ENCODE data around the gene ATF7IP2. TPM values are rescaled to one million over a fixed set of nuclear protein-coding genes. Genes with fewer than 3 reads are reported as not detected.

The ATF7IP2 gene
- total and polyA plus RNA-seq, 9 of the 15 experiments (the other 6 are each of a cell fraction or from before 2014, with no cell fraction given), result 131 to 515 (median 196) TPM

DNA sequence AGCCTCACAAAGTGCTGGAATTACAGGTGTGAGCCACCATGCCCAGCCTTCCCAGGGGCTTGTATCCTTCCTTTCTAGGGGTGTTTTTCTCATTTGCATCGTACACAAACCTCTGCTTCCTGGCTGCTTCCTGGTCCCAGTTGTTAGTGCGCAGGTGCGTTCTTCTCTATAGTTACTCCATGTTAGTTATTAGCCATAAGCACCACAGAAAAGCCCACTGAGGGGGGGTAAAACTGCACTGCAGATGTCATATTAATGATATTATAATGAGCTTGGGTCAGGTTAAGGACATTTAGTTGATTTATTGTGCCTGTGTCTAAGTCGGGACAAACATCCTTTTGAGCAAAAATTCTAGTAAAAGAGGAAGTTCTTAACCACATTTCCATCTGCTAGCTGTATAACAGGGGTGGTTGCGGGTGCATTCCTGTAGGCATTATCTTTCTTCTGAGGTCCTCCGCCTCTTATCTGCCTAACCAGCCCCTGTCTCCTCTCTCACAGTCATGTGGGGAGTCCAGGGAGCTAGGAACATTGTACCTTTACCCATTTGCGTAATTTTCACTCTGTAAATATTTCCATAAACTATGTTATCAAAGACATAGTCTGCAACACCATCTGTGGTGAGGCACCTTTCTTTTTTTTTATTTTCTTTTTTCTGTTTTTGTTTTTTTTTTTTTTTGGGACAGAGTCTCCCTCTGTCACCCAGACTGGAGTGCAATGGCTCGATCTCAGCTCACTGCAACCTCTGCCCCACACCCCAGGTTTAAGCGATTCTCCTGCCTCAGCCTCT is 23.6 kb upstream of the ATF7IP2 start (continued):
- TF ChIP-seq, protein P1, sequence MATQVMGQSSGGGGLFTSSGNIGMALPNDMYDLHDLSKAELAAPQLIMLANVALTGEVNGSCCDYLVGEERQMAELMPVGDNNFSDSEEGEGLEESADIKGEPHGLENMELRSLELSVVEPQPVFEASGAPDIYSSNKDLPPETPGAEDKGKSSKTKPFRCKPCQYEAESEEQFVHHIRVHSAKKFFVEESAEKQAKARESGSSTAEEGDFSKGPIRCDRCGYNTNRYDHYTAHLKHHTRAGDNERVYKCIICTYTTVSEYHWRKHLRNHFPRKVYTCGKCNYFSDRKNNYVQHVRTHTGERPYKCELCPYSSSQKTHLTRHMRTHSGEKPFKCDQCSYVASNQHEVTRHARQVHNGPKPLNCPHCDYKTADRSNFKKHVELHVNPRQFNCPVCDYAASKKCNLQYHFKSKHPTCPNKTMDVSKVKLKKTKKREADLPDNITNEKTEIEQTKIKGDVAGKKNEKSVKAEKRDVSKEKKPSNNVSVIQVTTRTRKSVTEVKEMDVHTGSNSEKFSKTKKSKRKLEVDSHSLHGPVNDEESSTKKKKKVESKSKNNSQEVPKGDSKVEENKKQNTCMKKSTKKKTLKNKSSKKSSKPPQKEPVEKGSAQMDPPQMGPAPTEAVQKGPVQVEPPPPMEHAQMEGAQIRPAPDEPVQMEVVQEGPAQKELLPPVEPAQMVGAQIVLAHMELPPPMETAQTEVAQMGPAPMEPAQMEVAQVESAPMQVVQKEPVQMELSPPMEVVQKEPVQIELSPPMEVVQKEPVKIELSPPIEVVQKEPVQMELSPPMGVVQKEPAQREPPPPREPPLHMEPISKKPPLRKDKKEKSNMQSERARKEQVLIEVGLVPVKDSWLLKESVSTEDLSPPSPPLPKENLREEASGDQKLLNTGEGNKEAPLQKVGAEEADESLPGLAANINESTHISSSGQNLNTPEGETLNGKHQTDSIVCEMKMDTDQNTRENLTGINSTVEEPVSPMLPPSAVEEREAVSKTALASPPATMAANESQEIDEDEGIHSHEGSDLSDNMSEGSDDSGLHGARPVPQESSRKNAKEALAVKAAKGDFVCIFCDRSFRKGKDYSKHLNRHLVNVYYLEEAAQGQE (IDR thresholded peaks at IDR 0.05; ENCODE audit: borderline replicate concordance), result peak; percentile 57; the same call in 1 of the 2 replicates
- TF ChIP-seq, protein P1 (CRISPR knock-in tag; IDR thresholded peaks at IDR 0.05; ENCODE audit: low read depth), result 0 out of 2 replicates have a peak, but pooled peaks have one; percentile 44
- no peak for TF ChIP-seq LCOR (CRISPR knock-in tag; IDR thresholded peaks at IDR 0.05)
- peak; percentile 88 for TF ChIP-seq CEBPB (tag; IDR thresholded peaks at IDR 0.05)
- no peak for TF ChIP-seq SAFB (IDR thresholded peaks at IDR 0.05; ENCODE audit: borderline replicate concordance, low read depth, low read length)
- no peak for TF ChIP-seq GTF2F1 (IDR thresholded peaks at IDR 0.05; ENCODE audit: low read depth, low read length)
- 0 out of 2 replicates have a peak, but pooled peaks have one; percentile 54 for TF ChIP-seq TCF7 (IDR thresholded peaks at IDR 0.05; ENCODE audit: borderline replicate concordance)
- peak; percentile 87 for TF ChIP-seq TEAD2 (tag; IDR thresholded peaks at IDR 0.05)
- peak; percentile 88; the same call in 1 of the 2 replicates for TF ChIP-seq RUNX1 (IDR thresholded peaks at IDR 0.05; ENCODE audit: low read depth)
- no peak for TF ChIP-seq ZNF232 (CRISPR knock-in tag; IDR thresholded peaks at IDR 0.05)
- peak; percentile 93 for TF ChIP-seq KLF6 (CRISPR knock-in tag; IDR thresholded peaks at IDR 0.05; ENCODE audit: borderline replicate concordance)
- TF ChIP-seq ZNF444 (CRISPR knock-in tag; IDR thresholded peaks at IDR 0.05), result peak; percentile 26; the same call in 1 of the 2 replicates
- no peak for TF ChIP-seq SIN3A (IDR thresholded peaks at IDR 0.05; ENCODE audit: borderline replicate concordance in 2 of 2, control insufficient read depth in 1 of 2, low read depth in 2 of 2, low read length in 2 of 2)
- peak; percentile 98 for TF ChIP-seq SMARCC2 (IDR thresholded peaks at IDR 0.05; ENCODE audit: low read depth)
- TF ChIP-seq, protein P2, sequence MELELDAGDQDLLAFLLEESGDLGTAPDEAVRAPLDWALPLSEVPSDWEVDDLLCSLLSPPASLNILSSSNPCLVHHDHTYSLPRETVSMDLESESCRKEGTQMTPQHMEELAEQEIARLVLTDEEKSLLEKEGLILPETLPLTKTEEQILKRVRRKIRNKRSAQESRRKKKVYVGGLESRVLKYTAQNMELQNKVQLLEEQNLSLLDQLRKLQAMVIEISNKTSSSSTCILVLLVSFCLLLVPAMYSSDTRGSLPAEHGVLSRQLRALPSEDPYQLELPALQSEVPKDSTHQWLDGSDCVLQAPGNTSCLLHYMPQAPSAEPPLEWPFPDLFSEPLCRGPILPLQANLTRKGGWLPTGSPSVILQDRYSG (tag; conservative IDR thresholded peaks at IDR 0.05; ENCODE audit: low read depth), result peak; percentile 97
- TF ChIP-seq ZNF780A (CRISPR knock-in tag; IDR thresholded peaks at IDR 0.05), result no peak
- peak; percentile 99 for TF ChIP-seq ZNF445 (CRISPR knock-in tag; IDR thresholded peaks at IDR 0.05; ENCODE audit: low read depth)
- no peak for TF ChIP-seq KAT2B (IDR thresholded peaks at IDR 0.05; ENCODE audit: low read depth, low read length)
